Keratinocyte (primary cell): Measurements from ENCODE around the gene ADCY5. TPM values are rescaled to one million over a fixed set of nuclear protein-coding genes. Genes with fewer than 3 reads are reported as not detected.

Experiments
- DNase-seq: peaks from one replicate; pipeline ENCODE4 v3.0.0-alpha.2; 2011; ENCODE audit warnings: low read depth, missing footprints, low spot score
- FAIRE-seq: peaks from 2 replicates; lab custom pipeline; 2011; peaks lifted over from hg19 to GRCh38; lab: Jason Lieb, UNC
- H2AFZ ChIP-seq: 2 replicates; pipeline ENCODE4 v1.6.0; 2012; ENCODE audit warnings: low read length, control low read depth, inconsistent platforms; ENCODE audit not compliant: control insufficient read depth
- H3K27ac ChIP-seq: 2 replicates; pipeline ENCODE4 v1.5.1; 2011; ENCODE audit warnings: low read length; ENCODE audit not compliant: control insufficient read depth, insufficient read depth
- H3K27me3 ChIP-seq: 3 replicates; pipeline ENCODE4 v1.6.0; 2011; ENCODE audit warnings: low read length; ENCODE audit not compliant: control insufficient read depth, insufficient read depth; ENCODE audit errors: extremely low read depth
- H3K36me3 ChIP-seq, 2 experiments: 2 replicates in 1 of 2; 3 replicates in 1 of 2; pipeline ENCODE4 v1.5.1; 2011; ENCODE audit warnings: low read length in 2 of 2, mild to moderate bottlenecking in 1 of 2; ENCODE audit not compliant: control insufficient read depth in 2 of 2, insufficient read depth in 2 of 2; ENCODE audit errors: extremely low read depth in 1 of 2
- H3K4me1 ChIP-seq: 3 replicates; pipeline ENCODE4 v1.5.1; 2011; ENCODE audit warnings: low read length; ENCODE audit not compliant: control insufficient read depth, insufficient read depth; ENCODE audit errors: extremely low read depth
- H3K4me2 ChIP-seq: 3 replicates; pipeline ENCODE4 v1.6.0; 2011; ENCODE audit warnings: low read depth, low read length; ENCODE audit not compliant: control insufficient read depth, insufficient read depth; ENCODE audit errors: extremely low read depth
- H3K4me3 ChIP-seq, 3 experiments: fragments of 200-600 bp in 1 of 3; sonication (generic) in 1 of 3; 2 replicates in 2 of 3; 3 replicates in 1 of 3; pipeline ENCODE4 v1.5.1; 2011 to 2016; ENCODE audit warnings: low read length in 3 of 3, mild to moderate bottlenecking in 3 of 3, control low read depth in 2 of 3, inconsistent platforms in 1 of 3, low read depth in 1 of 3, mixed read lengths in 1 of 3, mixed run types in 1 of 3, moderate library complexity in 1 of 3; ENCODE audit not compliant: control insufficient read depth in 2 of 3, insufficient read depth in 2 of 3; ENCODE audit errors: extremely low read depth in 1 of 3
- H3K79me2 ChIP-seq: 2 replicates; pipeline ENCODE4 v1.6.0; 2012; ENCODE audit warnings: low read length; ENCODE audit not compliant: control insufficient read depth, insufficient read depth
- H3K9ac ChIP-seq: 3 replicates; pipeline ENCODE4 v1.6.0; 2011; ENCODE audit warnings: low read length; ENCODE audit not compliant: control insufficient read depth, insufficient read depth; ENCODE audit errors: extremely low read depth
- H3K9me1 ChIP-seq: 3 replicates; pipeline ENCODE4 v1.6.0; 2011; ENCODE audit warnings: low read length; ENCODE audit not compliant: control insufficient read depth, insufficient read depth; ENCODE audit errors: extremely low read depth
- H3K9me3 ChIP-seq: 2 replicates; pipeline ENCODE4 v1.5.1; 2012; ENCODE audit warnings: low read depth, low read length; ENCODE audit not compliant: control insufficient read depth
- H4K20me1 ChIP-seq: 3 replicates; pipeline ENCODE4 v1.6.0; 2011; ENCODE audit warnings: low read length; ENCODE audit not compliant: control insufficient read depth, insufficient read depth; ENCODE audit errors: extremely low read depth
- CTCF ChIP-seq, 3 experiments: IDR thresholded peaks in 1 of 3; conservative IDR thresholded peaks in 1 of 3; optimal IDR thresholded peaks in 1 of 3; 2 replicates in 2 of 3; 3 replicates in 1 of 3; pipeline versions ENCODE3 to v1.5.1; 2011; ENCODE audit warnings: low read length in 3 of 3, mild to moderate bottlenecking in 3 of 3, moderate library complexity in 2 of 3, control low read depth in 1 of 3, inconsistent platforms in 1 of 3; ENCODE audit not compliant: insufficient read depth in 2 of 3; ENCODE audit errors: extremely low read depth in 1 of 3
- EZH2 ChIP-seq: IDR thresholded peaks from one replicate; pipeline ENCODE4 v1.6.1; 2012; ENCODE audit warnings: inconsistent platforms, mild to moderate bottlenecking, low read length, moderate library complexity
- dilution Hi-C: fragments of 300-500 bp; cut with MboI; formaldehyde crosslinking; loops from one replicate; pipeline ENCODE4 v1.7.0; 2020; ENCODE audit warnings: low sequenced_read_pairs; ENCODE audit not compliant: extremely low pct_ligation_motif_present
- polyA plus RNA-seq, 5 experiments: library from polyadenylated mRNA; depleted of rRNA in 3 of 5; stranded (reverse) in 3 of 5; stranded (forward) in 1 of 5; unstranded in 1 of 5; fragments of >200 nt; gene quantifications; 1 replicate in 1 of 5; 2 replicates in 3 of 5; 3 replicates in 1 of 5; pipeline versions ENCODE4 v1.2.1 to v1.2.3, GENCODE V29; 2011 to 2012; ENCODE audit warnings: missing spikeins in 2 of 5, low read depth in 1 of 5, low replicate concordance in 1 of 5

ADCY5 gene
- polyA plus RNA-seq, 1 donor (not counting 4 experiments of a cell fraction or from before 2014, with no cell fraction given) = not detected

DNA sequence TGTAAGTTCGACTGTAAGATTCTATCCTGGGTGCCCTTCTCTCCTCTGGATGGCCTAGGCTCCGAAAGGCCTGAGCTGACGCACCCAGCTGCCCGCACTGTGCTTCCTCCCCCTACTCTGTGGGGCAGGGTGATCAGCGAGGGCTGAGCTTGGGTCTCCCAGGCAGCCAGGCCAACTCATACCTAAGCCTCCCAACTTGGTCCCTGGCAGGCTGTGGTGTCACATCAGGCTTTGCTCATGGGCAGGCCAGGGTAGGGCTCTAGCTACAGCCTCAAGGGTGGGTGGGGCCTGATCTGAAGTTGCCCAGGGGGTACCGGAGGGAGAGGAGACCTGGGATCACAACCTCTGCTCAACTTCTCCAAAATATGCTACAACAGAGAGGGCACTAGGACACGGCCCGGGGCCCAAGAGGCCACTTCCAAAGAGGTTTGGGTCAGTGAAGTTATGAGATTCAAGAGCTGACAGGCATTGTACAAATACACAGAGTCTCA is 123.1 kb downstream of the ADCY5 start:
- H3K4me1 ChIP-seq = no peaks in the 10 kb centered on the region
- H2AFZ ChIP-seq = no peak overlapping the region
- peaks cover 15% of the 10 kb centered on the region for H3K27me3 ChIP-seq
- dilution Hi-C loops = no loop called here
- H4K20me1 ChIP-seq = peaks cover 3% of the 10 kb centered on the region
- no peak for DNase-seq
- H3K79me2 ChIP-seq = no peaks in the 10 kb centered on the region
- H3K9ac ChIP-seq = no peak overlapping the region
- no peak overlapping the region for H3K4me3 ChIP-seq
- H3K36me3 ChIP-seq = no peaks in the 10 kb centered on the region
- H3K9me1 ChIP-seq = no peaks in the 10 kb centered on the region
- no peak overlapping the region for H3K4me2 ChIP-seq
- TF ChIP-seq CTCF (optimal IDR thresholded peaks at IDR 0.05 in 1 of 3, IDR thresholded peaks at IDR 0.05 in 1 of 3, conservative IDR thresholded peaks at IDR 0.05 in 1 of 3; ENCODE audit: extremely low read depth in 1 of 3, insufficient read depth in 2 of 3, low read length in 3 of 3) (no peak), EZH2 (no peak)
- FAIRE-seq = no peak
- H3K9me3 ChIP-seq = no peaks in the 10 kb centered on the region
- no peak overlapping the region for H3K27ac ChIP-seq

- Histone ChIP-seq H3K9ac (no peak overlapping the region), H3K4me1 (no peaks in the 10 kb centered on the region), H2AFZ (no peak overlapping the region), H3K27me3 (peaks cover 22% of the 10 kb centered on the region), H3K79me2 (no peaks in the 10 kb centered on the region), H3K9me3 (no peaks in the 10 kb centered on the region), H3K27ac (no peak overlapping the region), H3K4me3 (no peak overlapping the region), H3K9me1 (no peaks in the 10 kb centered on the region), H3K36me3 (no peaks in the 10 kb centered on the region), H3K4me2 (no peak overlapping the region), H4K20me1 (peaks cover 3% of the 10 kb centered on the region)
- no peak for FAIRE-seq
- no peak for DNase-seq
- TF ChIP-seq EZH2 = no peak
- no peak for TF ChIP-seq CTCF (optimal IDR thresholded peaks at IDR 0.05 in 1 of 3, IDR thresholded peaks at IDR 0.05 in 1 of 3, conservative IDR thresholded peaks at IDR 0.05 in 1 of 3; ENCODE audit: extremely low read depth in 1 of 3, insufficient read depth in 2 of 3, low read length in 3 of 3)
- dilution Hi-C loops = no loop called here
Observed at GRCh38 chr3:123324880-123325765, 123.8 kb downstream of the ADCY5 start.
